Choroid plexus epithelial cell (primary cell): ENCODE measurements around the gene MAD1L1.

Source experiments
- DNase-seq: peaks from one replicate; pipeline ENCODE4 v3.0.0-alpha.2; 2010; ENCODE audit warnings: low read depth
- H3K4me3 ChIP-seq: 2 replicates; pipeline ENCODE4 v1.5.1; 2011; ENCODE audit warnings: low read depth, mild to moderate bottlenecking, control low read depth, low read length, moderate library complexity
- TF ChIP-seq, protein P1 (sequence below): conservative IDR thresholded peaks from 2 replicates; pipeline ENCODE4 v1.5.1; 2011; ENCODE audit warnings: low read depth, mild to moderate bottlenecking, control low read depth, inconsistent platforms, low read length, moderate library complexity

MAD1L1 gene

DNA sequence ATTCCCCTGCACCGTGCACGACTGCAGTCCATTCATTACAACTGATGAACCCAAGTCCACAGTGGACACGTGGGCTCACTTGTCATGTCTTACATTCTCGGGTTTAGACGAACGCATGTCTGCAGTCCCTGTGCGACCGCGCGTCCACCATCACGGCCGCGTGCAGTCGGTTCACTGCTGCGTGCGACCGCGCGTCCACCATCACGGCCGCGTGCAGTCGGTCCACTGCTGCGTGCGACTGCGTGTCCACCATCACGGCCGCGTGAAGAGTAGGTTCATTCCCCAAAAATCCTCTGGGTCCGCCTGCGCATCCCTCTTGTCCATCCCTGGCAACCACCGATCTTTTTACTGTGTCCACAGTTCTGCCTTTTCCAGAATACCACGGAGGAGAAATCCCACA is 100.5 kb downstream of the MAD1L1 start:
- DNase-seq, result no peak
- no peak overlapping the region for H3K4me3 ChIP-seq
- TF ChIP-seq, protein P1, sequence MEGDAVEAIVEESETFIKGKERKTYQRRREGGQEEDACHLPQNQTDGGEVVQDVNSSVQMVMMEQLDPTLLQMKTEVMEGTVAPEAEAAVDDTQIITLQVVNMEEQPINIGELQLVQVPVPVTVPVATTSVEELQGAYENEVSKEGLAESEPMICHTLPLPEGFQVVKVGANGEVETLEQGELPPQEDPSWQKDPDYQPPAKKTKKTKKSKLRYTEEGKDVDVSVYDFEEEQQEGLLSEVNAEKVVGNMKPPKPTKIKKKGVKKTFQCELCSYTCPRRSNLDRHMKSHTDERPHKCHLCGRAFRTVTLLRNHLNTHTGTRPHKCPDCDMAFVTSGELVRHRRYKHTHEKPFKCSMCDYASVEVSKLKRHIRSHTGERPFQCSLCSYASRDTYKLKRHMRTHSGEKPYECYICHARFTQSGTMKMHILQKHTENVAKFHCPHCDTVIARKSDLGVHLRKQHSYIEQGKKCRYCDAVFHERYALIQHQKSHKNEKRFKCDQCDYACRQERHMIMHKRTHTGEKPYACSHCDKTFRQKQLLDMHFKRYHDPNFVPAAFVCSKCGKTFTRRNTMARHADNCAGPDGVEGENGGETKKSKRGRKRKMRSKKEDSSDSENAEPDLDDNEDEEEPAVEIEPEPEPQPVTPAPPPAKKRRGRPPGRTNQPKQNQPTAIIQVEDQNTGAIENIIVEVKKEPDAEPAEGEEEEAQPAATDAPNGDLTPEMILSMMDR, result no peak

DNA sequence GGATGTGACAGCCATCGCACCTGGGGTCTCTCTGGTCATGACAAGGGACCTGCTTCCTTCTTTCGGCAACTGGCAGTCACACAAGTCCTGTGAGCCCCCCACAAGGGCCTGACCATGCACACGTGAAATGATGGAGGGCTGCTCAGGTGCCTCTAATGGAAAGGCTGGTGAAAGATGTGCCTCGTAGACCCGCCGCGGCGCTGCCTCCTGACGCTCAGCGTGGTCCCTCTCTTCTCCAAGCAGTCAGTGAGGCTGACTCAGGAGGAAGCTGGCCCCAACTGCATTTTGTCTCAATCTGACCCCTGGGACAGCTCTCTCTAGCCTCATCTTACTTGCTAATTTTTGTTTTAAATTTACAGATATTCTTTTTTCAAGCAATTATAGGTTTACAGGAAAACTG is 100.9 kb downstream of the MAD1L1 start:
- TF ChIP-seq, protein P1, result no peak
- no peak overlapping the region for H3K4me3 ChIP-seq
- no peak for DNase-seq

DNA sequence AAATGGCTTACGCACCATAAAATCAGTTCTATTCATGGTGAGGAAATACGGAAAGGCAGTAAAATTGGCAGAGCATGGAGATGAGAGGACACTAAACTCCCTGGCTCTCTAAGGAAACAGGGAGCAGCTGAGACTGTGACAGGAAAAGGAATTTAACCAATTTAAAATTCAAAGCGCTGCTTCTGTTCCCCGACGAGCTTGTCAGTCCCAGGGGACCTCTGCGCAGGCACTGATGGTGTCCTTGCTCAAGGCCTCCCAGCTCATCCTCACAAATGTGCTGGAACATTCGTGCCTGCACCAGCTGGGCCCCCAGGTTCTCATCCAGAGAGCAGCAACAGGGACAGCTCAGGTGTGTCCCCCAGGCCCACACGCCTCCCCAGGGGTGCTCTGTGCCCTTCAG is 101.4 kb downstream of the MAD1L1 start:
- TF ChIP-seq, protein P1, result no peak
- H3K4me3 ChIP-seq, result no peak overlapping the region
- no peak for DNase-seq

DNA sequence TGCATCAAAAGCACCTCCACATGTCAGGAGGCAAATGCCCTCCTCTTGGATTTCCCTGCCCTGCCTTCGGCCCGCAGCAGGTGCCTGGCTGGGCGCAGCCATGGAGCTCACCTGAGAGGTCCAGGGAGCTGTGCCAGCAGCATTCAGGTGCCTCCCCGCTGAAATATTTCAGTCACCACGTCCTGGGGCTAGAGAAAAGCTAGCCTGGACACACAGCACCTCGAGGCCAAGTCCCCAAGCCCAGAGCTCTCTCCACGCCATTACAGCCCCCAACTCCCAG is 102.7 kb downstream of the MAD1L1 start:
- TF ChIP-seq, protein P1, result no peak
- no peak for DNase-seq
- H3K4me3 ChIP-seq, result no peak overlapping the region

DNA sequence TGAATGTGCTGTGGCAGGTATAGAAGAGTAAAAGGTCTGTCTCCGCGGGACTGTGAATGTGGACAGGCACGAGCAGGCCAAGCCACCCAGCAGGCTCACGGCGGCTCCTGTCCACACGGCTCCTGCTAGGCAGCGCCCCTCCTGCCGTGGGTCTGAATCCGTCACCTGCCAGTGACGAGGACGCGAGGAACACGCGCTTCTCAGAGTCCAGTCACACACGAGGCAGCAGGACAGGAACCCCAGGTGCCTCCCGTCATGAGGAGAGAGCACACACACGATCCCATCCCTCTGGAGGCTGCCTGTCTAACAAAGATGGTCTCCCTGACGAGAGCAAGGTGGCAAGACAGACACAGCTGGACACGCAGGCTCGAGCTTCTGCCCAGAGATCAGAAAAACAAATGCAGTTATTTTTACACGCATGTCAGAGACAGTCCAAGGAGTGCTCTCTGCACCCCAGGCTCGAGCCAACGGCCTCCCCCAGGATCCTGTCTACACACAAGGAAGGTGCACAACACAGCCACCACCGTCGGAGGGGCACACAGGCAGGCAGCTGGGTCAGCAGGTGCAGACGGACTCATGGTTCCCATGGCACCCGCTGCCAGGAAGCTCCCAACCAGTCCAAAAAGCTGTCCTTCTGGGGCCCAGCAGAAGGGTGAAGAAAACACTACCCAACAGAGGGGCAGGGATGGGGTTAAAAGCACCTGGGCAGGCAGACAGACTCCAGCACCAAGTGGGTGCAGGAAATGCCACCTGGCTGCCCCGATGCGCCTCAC is 103.2 kb downstream of the MAD1L1 start:
- DNase-seq, result no peak
- H3K4me3 ChIP-seq, result no peak overlapping the region
- TF ChIP-seq, protein P1, result no peak

DNA sequence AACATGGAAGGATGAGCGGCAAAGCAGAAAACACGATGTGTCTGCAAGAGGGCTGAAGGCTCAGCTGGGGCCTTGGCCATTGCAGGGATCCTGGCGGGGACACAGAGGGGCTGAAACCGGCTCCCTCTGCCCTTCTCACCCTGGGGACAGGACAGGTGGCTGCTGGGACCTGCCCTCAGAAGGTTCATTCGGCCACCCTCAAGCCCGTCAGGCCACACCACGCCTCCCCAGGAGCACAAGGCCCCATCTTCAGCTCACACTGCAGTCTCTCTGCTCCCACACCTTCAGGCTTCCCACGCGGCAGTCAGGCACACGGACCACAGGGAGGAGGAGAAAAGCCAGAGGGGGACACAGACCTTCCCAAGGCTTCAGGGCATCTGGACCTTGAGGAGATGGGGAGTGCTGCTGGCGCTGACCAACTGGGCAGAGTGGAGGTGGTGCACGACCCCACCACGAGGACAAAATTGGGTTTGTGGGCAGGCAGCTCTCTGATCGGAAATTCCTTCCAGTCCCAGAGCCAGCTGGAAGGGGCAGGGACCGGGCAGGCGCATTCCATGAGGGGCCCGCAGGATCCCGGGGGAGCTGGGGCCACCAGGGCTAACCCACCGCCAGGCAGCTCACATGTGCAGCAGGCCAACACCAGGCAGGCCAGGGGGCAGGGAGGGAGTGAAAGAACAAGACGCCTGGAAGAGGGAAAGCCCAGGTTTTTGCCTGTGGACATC is 104.0 kb downstream of the MAD1L1 start:
- TF ChIP-seq, protein P1, result no peak
- no peak for DNase-seq
- H3K4me3 ChIP-seq, result no peak overlapping the region

DNA sequence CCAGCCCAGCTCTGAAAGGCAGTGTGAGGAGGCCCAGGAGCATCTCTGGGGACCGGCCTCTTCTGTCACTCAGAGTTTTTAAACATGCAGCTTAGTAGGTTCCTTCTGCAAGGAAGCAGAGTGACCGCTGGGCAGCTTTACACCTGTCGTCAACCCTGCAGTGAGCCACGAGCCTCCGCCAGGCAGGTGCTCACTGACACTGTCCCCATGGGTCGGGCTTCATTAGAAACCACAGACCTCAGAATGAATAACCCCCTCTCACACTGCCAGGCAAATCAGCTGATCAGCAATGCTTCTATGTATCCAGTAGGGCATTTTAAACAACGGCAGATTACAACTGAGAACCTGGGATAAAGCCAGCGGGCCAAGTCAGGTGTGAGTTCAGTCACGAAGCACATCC is 106.1 kb downstream of the MAD1L1 start:
- no peak for DNase-seq
- TF ChIP-seq, protein P1, result no peak
- no peak overlapping the region for H3K4me3 ChIP-seq
